ENCODE measurements around the gene PHYKPL.

DNA sequence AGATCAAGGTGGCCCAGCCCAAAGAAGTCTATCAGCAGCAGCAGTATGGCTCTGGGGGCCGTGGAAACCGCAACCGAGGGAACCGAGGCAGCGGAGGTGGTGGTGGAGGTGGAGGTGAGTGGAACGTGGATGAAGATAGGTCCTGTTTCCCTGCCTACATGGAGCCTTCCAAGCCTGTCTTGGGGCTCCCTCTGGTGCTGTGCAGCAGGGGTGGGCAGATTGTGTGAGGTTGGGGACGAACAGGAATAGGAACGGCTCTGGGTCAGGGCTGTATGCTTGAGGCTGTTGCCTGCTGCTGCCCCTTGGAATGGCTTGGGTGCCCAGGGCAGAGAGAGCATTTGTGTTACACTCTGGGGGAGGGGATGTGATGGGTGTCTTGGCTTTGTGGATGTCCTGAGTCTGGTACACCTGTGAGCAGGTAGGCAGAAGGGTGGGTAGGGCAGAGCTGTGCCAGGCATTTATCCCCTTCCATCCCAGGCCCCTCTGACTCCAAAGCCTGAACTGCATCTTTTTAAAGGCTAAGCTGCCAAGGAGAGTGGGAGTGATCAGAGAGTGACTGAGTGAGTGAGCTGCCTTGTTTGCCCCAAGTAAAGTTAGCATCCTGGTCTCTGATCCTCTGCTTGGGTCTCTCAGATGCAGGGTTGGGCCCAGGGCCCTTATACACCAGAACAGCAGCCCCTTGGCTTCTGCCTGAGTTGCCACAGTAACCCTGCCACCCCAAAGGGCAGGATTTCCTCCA is 23.1 kb downstream of the PHYKPL start:
- 0 out of 2 replicates have a peak, but pooled peaks have one; percentile 33 for TF ChIP-seq POLR2AphosphoS5 (IDR thresholded peaks at IDR 0.05; ENCODE audit: low read depth)
- TF ChIP-seq, protein P1, sequence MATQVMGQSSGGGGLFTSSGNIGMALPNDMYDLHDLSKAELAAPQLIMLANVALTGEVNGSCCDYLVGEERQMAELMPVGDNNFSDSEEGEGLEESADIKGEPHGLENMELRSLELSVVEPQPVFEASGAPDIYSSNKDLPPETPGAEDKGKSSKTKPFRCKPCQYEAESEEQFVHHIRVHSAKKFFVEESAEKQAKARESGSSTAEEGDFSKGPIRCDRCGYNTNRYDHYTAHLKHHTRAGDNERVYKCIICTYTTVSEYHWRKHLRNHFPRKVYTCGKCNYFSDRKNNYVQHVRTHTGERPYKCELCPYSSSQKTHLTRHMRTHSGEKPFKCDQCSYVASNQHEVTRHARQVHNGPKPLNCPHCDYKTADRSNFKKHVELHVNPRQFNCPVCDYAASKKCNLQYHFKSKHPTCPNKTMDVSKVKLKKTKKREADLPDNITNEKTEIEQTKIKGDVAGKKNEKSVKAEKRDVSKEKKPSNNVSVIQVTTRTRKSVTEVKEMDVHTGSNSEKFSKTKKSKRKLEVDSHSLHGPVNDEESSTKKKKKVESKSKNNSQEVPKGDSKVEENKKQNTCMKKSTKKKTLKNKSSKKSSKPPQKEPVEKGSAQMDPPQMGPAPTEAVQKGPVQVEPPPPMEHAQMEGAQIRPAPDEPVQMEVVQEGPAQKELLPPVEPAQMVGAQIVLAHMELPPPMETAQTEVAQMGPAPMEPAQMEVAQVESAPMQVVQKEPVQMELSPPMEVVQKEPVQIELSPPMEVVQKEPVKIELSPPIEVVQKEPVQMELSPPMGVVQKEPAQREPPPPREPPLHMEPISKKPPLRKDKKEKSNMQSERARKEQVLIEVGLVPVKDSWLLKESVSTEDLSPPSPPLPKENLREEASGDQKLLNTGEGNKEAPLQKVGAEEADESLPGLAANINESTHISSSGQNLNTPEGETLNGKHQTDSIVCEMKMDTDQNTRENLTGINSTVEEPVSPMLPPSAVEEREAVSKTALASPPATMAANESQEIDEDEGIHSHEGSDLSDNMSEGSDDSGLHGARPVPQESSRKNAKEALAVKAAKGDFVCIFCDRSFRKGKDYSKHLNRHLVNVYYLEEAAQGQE (IDR thresholded peaks at IDR 0.05; ENCODE audit: insufficient replicate concordance, low read depth): no peak
- TF ChIP-seq, protein P2, sequence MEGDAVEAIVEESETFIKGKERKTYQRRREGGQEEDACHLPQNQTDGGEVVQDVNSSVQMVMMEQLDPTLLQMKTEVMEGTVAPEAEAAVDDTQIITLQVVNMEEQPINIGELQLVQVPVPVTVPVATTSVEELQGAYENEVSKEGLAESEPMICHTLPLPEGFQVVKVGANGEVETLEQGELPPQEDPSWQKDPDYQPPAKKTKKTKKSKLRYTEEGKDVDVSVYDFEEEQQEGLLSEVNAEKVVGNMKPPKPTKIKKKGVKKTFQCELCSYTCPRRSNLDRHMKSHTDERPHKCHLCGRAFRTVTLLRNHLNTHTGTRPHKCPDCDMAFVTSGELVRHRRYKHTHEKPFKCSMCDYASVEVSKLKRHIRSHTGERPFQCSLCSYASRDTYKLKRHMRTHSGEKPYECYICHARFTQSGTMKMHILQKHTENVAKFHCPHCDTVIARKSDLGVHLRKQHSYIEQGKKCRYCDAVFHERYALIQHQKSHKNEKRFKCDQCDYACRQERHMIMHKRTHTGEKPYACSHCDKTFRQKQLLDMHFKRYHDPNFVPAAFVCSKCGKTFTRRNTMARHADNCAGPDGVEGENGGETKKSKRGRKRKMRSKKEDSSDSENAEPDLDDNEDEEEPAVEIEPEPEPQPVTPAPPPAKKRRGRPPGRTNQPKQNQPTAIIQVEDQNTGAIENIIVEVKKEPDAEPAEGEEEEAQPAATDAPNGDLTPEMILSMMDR (IDR thresholded peaks at IDR 0.05; ENCODE audit: insufficient read depth, low read length): no peak
